ENCODE measurements around the gene TMEM266. TPM values are rescaled to one million over a fixed set of nuclear protein-coding genes. Genes with fewer than 3 reads are reported as not detected.

Gene TMEM266
- total RNA-seq, 1 donor from 2014 or later = 0.21 TPM

GRCh38 chr15:76153241-76154197, 93.7 kb downstream of the TMEM266 start:
- TF ChIP-seq, protein P1, sequence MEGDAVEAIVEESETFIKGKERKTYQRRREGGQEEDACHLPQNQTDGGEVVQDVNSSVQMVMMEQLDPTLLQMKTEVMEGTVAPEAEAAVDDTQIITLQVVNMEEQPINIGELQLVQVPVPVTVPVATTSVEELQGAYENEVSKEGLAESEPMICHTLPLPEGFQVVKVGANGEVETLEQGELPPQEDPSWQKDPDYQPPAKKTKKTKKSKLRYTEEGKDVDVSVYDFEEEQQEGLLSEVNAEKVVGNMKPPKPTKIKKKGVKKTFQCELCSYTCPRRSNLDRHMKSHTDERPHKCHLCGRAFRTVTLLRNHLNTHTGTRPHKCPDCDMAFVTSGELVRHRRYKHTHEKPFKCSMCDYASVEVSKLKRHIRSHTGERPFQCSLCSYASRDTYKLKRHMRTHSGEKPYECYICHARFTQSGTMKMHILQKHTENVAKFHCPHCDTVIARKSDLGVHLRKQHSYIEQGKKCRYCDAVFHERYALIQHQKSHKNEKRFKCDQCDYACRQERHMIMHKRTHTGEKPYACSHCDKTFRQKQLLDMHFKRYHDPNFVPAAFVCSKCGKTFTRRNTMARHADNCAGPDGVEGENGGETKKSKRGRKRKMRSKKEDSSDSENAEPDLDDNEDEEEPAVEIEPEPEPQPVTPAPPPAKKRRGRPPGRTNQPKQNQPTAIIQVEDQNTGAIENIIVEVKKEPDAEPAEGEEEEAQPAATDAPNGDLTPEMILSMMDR (IDR thresholded peaks at IDR 0.05; ENCODE audit: insufficient read depth, low read length, poor library complexity, severe bottlenecking) = no peak
- Histone ChIP-seq H3K4me3 (ENCODE audit: low read depth, low read length) (no peak overlapping the region), H3K27me3 (ENCODE audit: control insufficient read depth, insufficient read depth, low read length) (no peaks in the 10 kb centered on the region), H3K36me3 (ENCODE audit: control insufficient read depth, insufficient read depth, low read length) (no peaks in the 10 kb centered on the region)
- DNase-seq (ENCODE audit: low read depth) = no peak

DNA sequence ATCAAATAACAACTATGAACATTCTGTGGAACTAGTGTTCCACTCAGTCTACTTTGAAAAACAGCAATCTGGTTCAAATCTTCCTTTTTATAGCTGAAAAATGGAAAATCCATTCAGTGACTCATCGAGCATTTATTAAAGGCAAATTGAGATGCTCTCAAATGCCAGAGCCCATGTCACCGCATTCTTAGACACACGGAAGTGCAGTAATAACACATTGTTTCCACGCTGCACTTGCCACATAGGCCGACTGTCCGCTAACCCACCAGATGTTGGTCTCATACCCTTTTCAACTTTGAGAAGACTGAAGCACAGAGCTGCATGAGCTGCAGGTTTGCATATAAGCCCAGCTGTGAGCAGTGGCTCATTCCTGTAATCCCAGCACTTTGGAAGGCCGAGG, 95.9 kb downstream of the TMEM266 start:
- Histone ChIP-seq H3K4me3 (ENCODE audit: low read depth, low read length) (no peak overlapping the region), H3K27me3 (ENCODE audit: control insufficient read depth, insufficient read depth, low read length) (peaks cover 6% of the 10 kb centered on the region), H3K36me3 (ENCODE audit: control insufficient read depth, insufficient read depth, low read length) (no peaks in the 10 kb centered on the region)
- DNase-seq (ENCODE audit: low read depth) = no peak
- TF ChIP-seq, protein P1 (IDR thresholded peaks at IDR 0.05; ENCODE audit: insufficient read depth, low read length, poor library complexity, severe bottlenecking) = no peak

GRCh38 chr15:76158226-76158625, 98.4 kb downstream of the TMEM266 start:
- DNase-seq (ENCODE audit: low read depth) = no peak
- Histone ChIP-seq H3K36me3 (ENCODE audit: control insufficient read depth, insufficient read depth, low read length) (no peaks in the 10 kb centered on the region), H3K4me3 (ENCODE audit: low read depth, low read length) (no peak overlapping the region), H3K27me3 (ENCODE audit: control insufficient read depth, insufficient read depth, low read length) (peaks cover 9% of the 10 kb centered on the region)
- TF ChIP-seq, protein P1 (IDR thresholded peaks at IDR 0.05; ENCODE audit: insufficient read depth, low read length, poor library complexity, severe bottlenecking) = no peak

- Histone ChIP-seq H3K4me3 (ENCODE audit: low read depth, low read length) (no peak overlapping the region), H3K27me3 (ENCODE audit: control insufficient read depth, insufficient read depth, low read length) (peaks cover 11% of the 10 kb centered on the region), H3K36me3 (ENCODE audit: control insufficient read depth, insufficient read depth, low read length) (no peaks in the 10 kb centered on the region)
- TF ChIP-seq, protein P1 (IDR thresholded peaks at IDR 0.05; ENCODE audit: insufficient read depth, low read length, poor library complexity, severe bottlenecking) = no peak
- DNase-seq (ENCODE audit: low read depth) = no peak
Measured at GRCh38 chr15:76158815-76159214, 99.0 kb downstream of the TMEM266 start.

GRCh38 chr15:76159282-76159681, 99.5 kb downstream of the TMEM266 start:
- Histone ChIP-seq H3K36me3 (ENCODE audit: control insufficient read depth, insufficient read depth, low read length) (no peaks in the 10 kb centered on the region), H3K4me3 (ENCODE audit: low read depth, low read length) (no peak overlapping the region), H3K27me3 (ENCODE audit: control insufficient read depth, insufficient read depth, low read length) (peaks cover 11% of the 10 kb centered on the region)
- no peak for DNase-seq (ENCODE audit: low read depth)
- TF ChIP-seq, protein P1 (IDR thresholded peaks at IDR 0.05; ENCODE audit: insufficient read depth, low read length, poor library complexity, severe bottlenecking) = no peak
